ENCODE measurements around the gene HS1BP3. TPM values are rescaled to one million over a fixed set of nuclear protein-coding genes. Genes with fewer than 3 reads are reported as not detected.

The HS1BP3 gene
- total RNA-seq, 2 experiments from 2014 or later, result 8.8 to 10.1 TPM

GRCh38 chr2:20680744-20681375 lies 30.0 kb upstream of the HS1BP3 start:
- ATAC-seq (ENCODE audit: poor library complexity), result no peak
- CTCF ChIA-PET, result no interaction called here

GRCh38 chr2:20678780-20679179 lies 27.9 kb upstream of the HS1BP3 start:
- Mint-ChIP-seq H3K27ac (no peak overlapping the region), H3K9me3 (no peaks in the 10 kb centered on the region), H3K4me1 (ENCODE audit: low read depth) (peaks cover 7% of the 10 kb centered on the region), H3K4me3 (no peak overlapping the region), H3K27me3 (peaks cover 4% of the 10 kb centered on the region), H3K36me3 (ENCODE audit: low read depth) (peaks cover 33% of the 10 kb centered on the region)
- no peak for TF ChIP-seq CTCF (IDR thresholded peaks at IDR 0.05)
- Histone ChIP-seq H3K27ac (ENCODE audit: low read depth in 1 of 2, low read length in 2 of 2) (no peak overlapping the region), H3K4me3 (ENCODE audit: low read length) (no peak overlapping the region), H3K4me1 (ENCODE audit: insufficient read depth, low read length) (peaks cover 8% of the 10 kb centered on the region), H3K27me3 (ENCODE audit: control insufficient read depth in 1 of 2, insufficient read depth in 2 of 2, low read length in 2 of 2) (no peaks in the 10 kb centered on the region), H3K36me3 (ENCODE audit: insufficient read depth, low read length) (peaks cover 9% of the 10 kb centered on the region), H3K9me3 (ENCODE audit: control insufficient read depth in 1 of 2, insufficient read depth in 1 of 2, low read length in 2 of 2) (no peaks in the 10 kb centered on the region)
- POLR2A ChIA-PET, result no interaction called here
- intact Hi-C loops (cut with DNase I, micrococcal nuclease), result no loop called here
- no peak for ATAC-seq (ENCODE audit: poor library complexity)
- DNase-seq, result no peak
- CTCF ChIA-PET, result no interaction called here

More at GRCh38 chr2:20680744-20681375, 30.0 kb upstream of the HS1BP3 start:
- no peak for DNase-seq
- no peaks in the 10 kb centered on the region for H3K9me3 ChIP-seq (ENCODE audit: control insufficient read depth in 1 of 2, insufficient read depth in 1 of 2, low read length in 2 of 2)
- TF ChIP-seq CTCF (IDR thresholded peaks at IDR 0.05), result no peak
- H3K27me3 Mint-ChIP-seq, result no peaks in the 10 kb centered on the region
- H3K4me1 ChIP-seq (ENCODE audit: insufficient read depth, low read length), result peaks cover 8% of the 10 kb centered on the region
- peaks cover 7% of the 10 kb centered on the region for H3K4me1 Mint-ChIP-seq (ENCODE audit: low read depth)
- POLR2A ChIA-PET, result no interaction called here
- intact Hi-C loops (cut with DNase I, micrococcal nuclease), result no loop called here
- no peak overlapping the region for H3K27ac Mint-ChIP-seq
- H3K27ac ChIP-seq (ENCODE audit: low read depth in 1 of 2, low read length in 2 of 2), result no peak overlapping the region
- H3K4me3 ChIP-seq (ENCODE audit: low read length), result no peak overlapping the region
- no peak overlapping the region for H3K4me3 Mint-ChIP-seq
- H3K36me3 ChIP-seq (ENCODE audit: insufficient read depth, low read length), result peaks cover 20% of the 10 kb centered on the region
- H3K9me3 Mint-ChIP-seq, result no peaks in the 10 kb centered on the region
- peaks cover 54% of the 10 kb centered on the region for H3K36me3 Mint-ChIP-seq (ENCODE audit: low read depth)
- H3K27me3 ChIP-seq (ENCODE audit: control insufficient read depth in 1 of 2, insufficient read depth in 2 of 2, low read length in 2 of 2), result no peaks in the 10 kb centered on the region

- no peak for ATAC-seq (ENCODE audit: poor library complexity)
- Histone ChIP-seq H3K36me3 (ENCODE audit: insufficient read depth, low read length) (peaks cover 9% of the 10 kb centered on the region), H3K27me3 (ENCODE audit: control insufficient read depth in 1 of 2, insufficient read depth in 2 of 2, low read length in 2 of 2) (peaks cover 2% of the 10 kb centered on the region in 2 experiments), H3K4me1 (ENCODE audit: insufficient read depth, low read length) (peaks cover 8% of the 10 kb centered on the region), H3K27ac (ENCODE audit: low read depth in 1 of 2, low read length in 2 of 2) (no peak overlapping the region), H3K9me3 (ENCODE audit: control insufficient read depth in 1 of 2, insufficient read depth in 1 of 2, low read length in 2 of 2) (no peaks in the 10 kb centered on the region), H3K4me3 (ENCODE audit: low read length) (no peak overlapping the region)
- Mint-ChIP-seq H3K27me3 (peaks cover 11% of the 10 kb centered on the region), H3K4me1 (ENCODE audit: low read depth) (peaks cover 2% of the 10 kb centered on the region), H3K9me3 (no peaks in the 10 kb centered on the region), H3K27ac (no peak overlapping the region), H3K36me3 (ENCODE audit: low read depth) (peaks cover 25% of the 10 kb centered on the region), H3K4me3 (no peak overlapping the region)
- no peak for DNase-seq
- ChIA-PET CTCF (no interaction called here), POLR2A (interaction anchor here (1.4 kb wide), 2 partner anchors 12 to 145 kb away, joined by 3 to 4 read pairs; partner anchors contain the start of gene LDAH)
- no peak for TF ChIP-seq CTCF (IDR thresholded peaks at IDR 0.05)
- intact Hi-C loops (cut with DNase I, micrococcal nuclease), result no loop called here
These were observed 27.1 kb upstream of the HS1BP3 start for GRCh38 chr2:20678086-20678395.

All from CD4-positive, alpha-beta T cell (primary cell).